K562 (cell line): ENCODE measurements around the gene FAAP100. TPM values are rescaled to one million over a fixed set of nuclear protein-coding genes. Genes with fewer than 3 reads are reported as not detected.

Experiments used
- ATAC-seq: fragments of 200-7000 bp; cut with Tn5 transposase; 3 replicates; pipeline ENCODE4 v1.9.1; 2020; ENCODE audit warnings: moderate library complexity
- BruUV-seq: library from RNA; stranded (reverse); fragments of 400-500 nt; replicated peaks from 2 replicates; lab custom pipeline; 2021; lab: Mats Ljungman, UMichigan
- CTCF ChIA-PET: fragments of 300-600 bp; formaldehyde crosslinking; extraction: SDS; loops from one replicate; lab custom pipeline; 2021; ENCODE audit warnings: low intra/inter-chr PET ratio; lab: Yijun Ruan, JAX
- POLR2A ChIA-PET: fragments of 300-600, 350-650 bp; sonication (Branson Sonifier 250); formaldehyde crosslinking; extraction: SDS; loops from one replicate; lab custom pipeline; 2021; ENCODE audit warnings: antibody characterized with exemption, inconsistent platforms; lab: Yijun Ruan, JAX
- DNase-seq, 4 experiments: peaks; one replicate each; pipeline versions ENCODE4 v3.0.0 to v3.0.0-alpha.2; 2011 to 2018; ENCODE audit warnings: low spot score in 3 of 4, mixed read lengths in 3 of 4; ENCODE audit errors: extremely low read depth in 1 of 4
- FAIRE-seq: peaks from 2 replicates; lab custom pipeline; 2011; peaks lifted over from hg19 to GRCh38; lab: Jason Lieb, UNC
- H2AFZ ChIP-seq: 2 replicates; pipeline ENCODE4 v1.6.0; 2011; ENCODE audit warnings: low read depth, low read length, control low read depth, inconsistent platforms
- H3K27ac ChIP-seq: fragments of 200-600 bp; 3 replicates; pipeline ENCODE4 v1.8.0; 2011; ENCODE audit warnings: low read depth, mild to moderate bottlenecking, control low read depth, inconsistent platforms, low read length, moderate library complexity, mixed read lengths; ENCODE audit errors: extremely low read depth
- H3K27me3 ChIP-seq, 2 experiments: fragments of 300-600 bp in 1 of 2; 2 replicates in 1 of 2; 3 replicates in 1 of 2; pipeline versions ENCODE4 v1.6.0 to v1.8.0; 2011; ENCODE audit warnings: inconsistent platforms in 2 of 2, low read length in 2 of 2, mild to moderate bottlenecking in 1 of 2, mixed read lengths in 1 of 2, moderate library complexity in 1 of 2; ENCODE audit not compliant: control insufficient read depth in 2 of 2, insufficient read depth in 2 of 2
- H3K36me3 ChIP-seq: fragments of 300-600 bp; 3 replicates; pipeline ENCODE4 v1.8.0; 2011; ENCODE audit warnings: mild to moderate bottlenecking, low read length, inconsistent platforms; ENCODE audit not compliant: control insufficient read depth, insufficient read depth
- H3K4me1 ChIP-seq, 2 experiments: fragments of 200-600 bp in 1 of 2; replicated peaks in 1 of 2; 2 replicates in 1 of 2; 3 replicates in 1 of 2; pipeline versions ENCODE4 v1.5.1 to v1.8.0; 2011; ENCODE audit warnings: inconsistent platforms in 2 of 2, low read length in 2 of 2, mild to moderate bottlenecking in 1 of 2, mixed read lengths in 1 of 2, moderate library complexity in 1 of 2; ENCODE audit not compliant: control insufficient read depth in 2 of 2, insufficient read depth in 2 of 2
- H3K4me2 ChIP-seq: 2 replicates; pipeline ENCODE4 v1.6.1; 2011; ENCODE audit warnings: low read length, control low read depth, inconsistent platforms, mixed read lengths; ENCODE audit not compliant: insufficient read depth
- H3K4me3 ChIP-seq: fragments of 200-600 bp; sonication (generic), shearing (Covaris generic); 2 replicates; pipeline ENCODE4 v1.5.1; 2016; ENCODE audit warnings: control low read depth, inconsistent platforms
- H3K79me2 ChIP-seq: fragments of 200-600 bp; 3 replicates; pipeline ENCODE4 v1.8.0; 2011; ENCODE audit warnings: low read length, inconsistent platforms; ENCODE audit not compliant: control insufficient read depth, insufficient read depth
- H3K9ac ChIP-seq, 2 experiments: 2 replicates each; pipeline versions ENCODE4 v1.6.0 to v1.6.1; 2011; ENCODE audit warnings: low read depth in 2 of 2, low read length in 2 of 2, control low read depth in 1 of 2, inconsistent platforms in 1 of 2, mild to moderate bottlenecking in 1 of 2, mixed read lengths in 1 of 2; ENCODE audit not compliant: insufficient read depth in 1 of 2
- H3K9me1 ChIP-seq: one replicate; pipeline ENCODE4 v1.6.0; 2011; ENCODE audit warnings: inconsistent platforms, mild to moderate bottlenecking, low read length, moderate library complexity; ENCODE audit not compliant: control insufficient read depth, insufficient read depth
- H3K9me3 ChIP-seq: replicated peaks from 2 replicates; pipeline ENCODE4 v1.5.1; 2011; ENCODE audit warnings: low read depth, low read length, inconsistent platforms; ENCODE audit not compliant: control insufficient read depth, insufficient read depth
- H4K20me1 ChIP-seq: replicated peaks from 2 replicates; pipeline ENCODE4 v1.6.1; 2011; ENCODE audit warnings: low read length, inconsistent platforms, mixed read lengths; ENCODE audit not compliant: control insufficient read depth, insufficient read depth
- DMBX1 ChIP-seq: fragments of 250-450 bp; sonication (Bioruptor Pico); IDR thresholded peaks from 2 replicates; pipeline ENCODE4 v1.8.0; 2022; ENCODE audit warnings: inconsistent platforms, mild to moderate bottlenecking, moderate library complexity, borderline replicate concordance
- FOSL1 ChIP-seq: fragments of 200-800 bp; sonication (Bioruptor generic); conservative IDR thresholded peaks from 2 replicates; pipeline ENCODE4 v1.6.1; 2016; ENCODE audit warnings: missing genetic modification characterization, missing compliant biosample characterization
- JUND ChIP-seq, 2 experiments: IDR thresholded peaks; 2 replicates in 1 of 2; 3 replicates in 1 of 2; pipeline ENCODE4 v1.6.1; 2011; ENCODE audit warnings: borderline replicate concordance in 2 of 2, low read depth in 2 of 2, low read length in 2 of 2, improper control_type of control experiment in 1 of 2, missing biosample characterization in 1 of 2, missing genetic modification characterization in 1 of 2, missing genetic modification reagents in 1 of 2
- MYNN ChIP-seq, 2 experiments: sonication (generic); formaldehyde crosslinking in 1 of 2; IDR thresholded peaks; 2 replicates each; pipeline versions ENCODE4 v1.5.0 to v1.6.1; 2016 to 2020; ENCODE audit warnings: antibody characterized with exemption in 1 of 2, missing genetic modification reagents in 1 of 2
- POLR2AphosphoS2 ChIP-seq: IDR thresholded peaks from 2 replicates; pipeline ENCODE4 v1.6.1; 2012; ENCODE audit warnings: low read length, improper control_type of control experiment
- POLR2AphosphoS5 ChIP-seq: IDR thresholded peaks from 2 replicates; pipeline ENCODE4 v1.6.1; 2011; ENCODE audit warnings: mild to moderate bottlenecking, low read depth, low read length, moderate library complexity; ENCODE audit not compliant: control insufficient read depth, insufficient read depth
- POLR2G ChIP-seq: fragments of 200-400 bp; formaldehyde crosslinking; IDR thresholded peaks from 2 replicates; pipeline ENCODE4 v1.6.1; 2017; ENCODE audit warnings: low read depth, mild to moderate bottlenecking, antibody characterized with exemption, low read length, moderate library complexity
- RBM34 ChIP-seq: fragments of 200-400 bp; formaldehyde crosslinking; IDR thresholded peaks from 2 replicates; pipeline ENCODE4 v1.6.1; 2018; ENCODE audit warnings: low read length, borderline replicate concordance; ENCODE audit not compliant: insufficient read depth
- SUPT5H ChIP-seq: fragments of 450-650 bp; IDR thresholded peaks from 2 replicates; pipeline ENCODE4 v1.6.1; 2016
- ZNF316 ChIP-seq: fragments of 450-650 bp; IDR thresholded peaks from 2 replicates; pipeline ENCODE4 v1.6.1; 2016
- WGBS: fragments of 100-300 bp; shearing (Covaris generic); methylation state at CpG from one replicate; pipeline ENCODE4 v1.1.6; 2016; ENCODE audit warnings: low coverage, mixed read lengths; ENCODE audit not compliant: insufficient coverage; ENCODE audit errors: missing lambda C conversion rate; 5-methylcytosine and 5-hydroxymethylcytosine counted together
- in situ Hi-C: fragments of 300-500 bp; cut with MboI; formaldehyde crosslinking; loops from 4 replicates; pipeline ENCODE4 v1.15.0; 2018; ENCODE audit warnings: inconsistent platforms, mixed read lengths
- intact Hi-C: fragments of 100-400 bp; cut with micrococcal nuclease; formaldehyde crosslinking; loops from 2 replicates; pipeline ENCODE4 v1.14.2; 2022
- polyA plus RNA-seq, 8 experiments: library from polyadenylated mRNA; depleted of rRNA in 4 of 8; stranded (reverse) in 5 of 8; unstranded in 3 of 8; fragments of >200 nt; fragmentation: Nextera tagmentation in 2 of 8; fragmentation: Illumina TruSeq in 1 of 8; extraction: Ambion mirVana in 2 of 8; extraction: Trizol in 1 of 8; gene quantifications; 2 replicates each; pipeline versions ENCODE4 v1.2.1 to v1.2.3, GENCODE V29; 2011 to 2014; ENCODE audit warnings: inconsistent platforms in 1 of 8, missing spikeins in 1 of 8
- total RNA-seq, 7 experiments: library from RNA; depleted of rRNA in 6 of 7; stranded (reverse); fragments of >200 nt in 6 of 7; fragmentation: Illumina TruSeq in 2 of 7; extraction: Trizol in 2 of 7; gene quantifications; 2 replicates each; pipeline versions ENCODE4 v1.2.1 to v1.2.3, GENCODE V29; 2011 to 2021; ENCODE audit warnings: low replicate concordance in 1 of 7
- TF ChIP-seq, protein P1 (sequence below): sonication (generic); formaldehyde crosslinking; IDR thresholded peaks from 2 replicates; pipeline ENCODE4 v1.9.0; 2022; ENCODE audit warnings: mild to moderate bottlenecking, missing genetic modification reagents
- TF ChIP-seq, protein P2 (sequence below): fragments of 200-800 bp; sonication (Bioruptor generic); IDR thresholded peaks from 2 replicates; pipeline ENCODE4 v1.6.1; 2017; ENCODE audit warnings: missing genetic modification characterization, missing compliant biosample characterization
- TF ChIP-seq, protein P3 (sequence below): fragments of 450-650 bp; IDR thresholded peaks from 2 replicates; pipeline ENCODE4 v1.6.1; 2016; ENCODE audit warnings: low read depth, mild to moderate bottlenecking, moderate library complexity
- TF ChIP-seq, protein P4 (sequence below), 2 experiments: fragments of 450-650 bp in 1 of 2; IDR thresholded peaks; 2 replicates each; pipeline ENCODE4 v1.6.1; 2011 to 2017; ENCODE audit warnings: low read depth in 2 of 2, antibody characterized with exemption in 1 of 2, borderline replicate concordance in 1 of 2, low read length in 1 of 2, mild to moderate bottlenecking in 1 of 2, mixed read lengths in 1 of 2; ENCODE audit not compliant: control insufficient read depth in 1 of 2

Gene FAAP100
- total and polyA plus RNA-seq, 9 of the 15 experiments (the other 6 are each of a cell fraction or from before 2014, with no cell fraction given) = 0.31 to 51.2 (median 12.6) TPM

DNA sequence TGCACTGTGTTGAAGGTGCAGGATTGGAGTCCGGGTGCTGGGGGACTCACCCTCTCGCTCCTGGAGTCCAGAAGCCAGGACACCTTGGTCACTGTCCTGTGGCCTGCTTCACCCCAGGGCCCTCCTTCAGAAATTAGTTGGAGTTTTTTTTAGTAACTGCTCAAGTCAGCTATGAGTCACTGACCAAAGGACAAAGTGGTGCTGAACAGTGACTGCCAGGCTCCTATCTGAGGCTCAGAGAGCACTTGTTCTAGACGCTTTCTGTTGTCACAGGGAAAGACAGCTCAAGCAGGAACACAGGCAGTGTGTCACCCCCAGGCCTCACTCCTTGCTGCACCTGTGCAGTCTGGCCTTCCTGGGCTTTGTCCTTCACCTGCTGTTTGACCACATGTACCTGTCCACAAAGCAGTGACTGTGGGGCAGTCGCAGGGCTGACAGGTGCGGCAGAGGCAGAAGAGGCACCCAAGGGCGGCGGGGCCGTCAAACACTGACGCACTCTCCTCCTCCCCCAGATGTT is 4.1 kb upstream of the FAAP100 start:
- peaks cover 14% of the 10 kb centered on the region for H3K79me2 ChIP-seq
- intact Hi-C loops = no loop called here
- peak overlapping the region in 1 of 2 experiments; percentile 77; a peak in 2 of 4 replicates for H3K9ac ChIP-seq
- peak overlapping the region; percentile 29; the same call in 2 of the 3 replicates for H3K27ac ChIP-seq
- peaks cover 21 to 61% of the 10 kb centered on the region in 2 experiments for H3K4me1 ChIP-seq
- in situ Hi-C loops = no loop called here
- H3K27me3 ChIP-seq = no peaks in the 10 kb centered on the region
- no peak overlapping the region for H2AFZ ChIP-seq
- ATAC-seq (no peak), FAIRE-seq (peak; percentile 56), DNase-seq (peak in 1 of 4 experiments; percentile 49)
- H3K4me2 ChIP-seq = no peak overlapping the region
- no peaks in the 10 kb centered on the region for H3K9me1 ChIP-seq
- no peaks in the 10 kb centered on the region for H3K9me3 ChIP-seq
- 50% methylated on average over 9 of the region's 9 CpGs for WGBS
- BruUV-seq = no TSS peak
- peaks cover 51% of the 10 kb centered on the region; the same call in 2 of the 3 replicates for H3K36me3 ChIP-seq
- TF ChIP-seq POLR2AphosphoS5 (peak; percentile 54; the same call in 1 of the 2 replicates), JUND (IDR thresholded peaks at IDR 0.05; ENCODE audit: borderline replicate concordance, low read depth, low read length) (no peak; the same call in 1 of the 2 replicates), JUND (tag; IDR thresholded peaks at IDR 0.05; ENCODE audit: borderline replicate concordance, low read depth, low read length) (0 out of 3 replicates have a peak, but pooled peaks have one; percentile 22), FOSL1 (tag) (peak; percentile 83), ZNF316 (no peak), MYNN (IDR thresholded peaks at IDR 0.05) (peak; percentile 37; the same call in 1 of the 2 replicates), MYNN (CRISPR knock-in tag; IDR thresholded peaks at IDR 0.05) (no peak), POLR2AphosphoS2 (0 out of 2 replicates have a peak, but pooled peaks have one; percentile 20), DMBX1 (no peak), SUPT5H (0 out of 2 replicates have a peak, but pooled peaks have one; percentile 38), POLR2G (peak; percentile 46; the same call in 1 of the 2 replicates), RBM34 (no peak)
- TF ChIP-seq, protein P1, sequence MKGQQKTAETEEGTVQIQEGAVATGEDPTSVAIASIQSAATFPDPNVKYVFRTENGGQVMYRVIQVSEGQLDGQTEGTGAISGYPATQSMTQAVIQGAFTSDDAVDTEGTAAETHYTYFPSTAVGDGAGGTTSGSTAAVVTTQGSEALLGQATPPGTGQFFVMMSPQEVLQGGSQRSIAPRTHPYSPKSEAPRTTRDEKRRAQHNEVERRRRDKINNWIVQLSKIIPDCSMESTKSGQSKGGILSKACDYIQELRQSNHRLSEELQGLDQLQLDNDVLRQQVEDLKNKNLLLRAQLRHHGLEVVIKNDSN (CRISPR knock-in tag) = peak; percentile 37; the same call in 1 of the 2 replicates
- TF ChIP-seq, protein P2, sequence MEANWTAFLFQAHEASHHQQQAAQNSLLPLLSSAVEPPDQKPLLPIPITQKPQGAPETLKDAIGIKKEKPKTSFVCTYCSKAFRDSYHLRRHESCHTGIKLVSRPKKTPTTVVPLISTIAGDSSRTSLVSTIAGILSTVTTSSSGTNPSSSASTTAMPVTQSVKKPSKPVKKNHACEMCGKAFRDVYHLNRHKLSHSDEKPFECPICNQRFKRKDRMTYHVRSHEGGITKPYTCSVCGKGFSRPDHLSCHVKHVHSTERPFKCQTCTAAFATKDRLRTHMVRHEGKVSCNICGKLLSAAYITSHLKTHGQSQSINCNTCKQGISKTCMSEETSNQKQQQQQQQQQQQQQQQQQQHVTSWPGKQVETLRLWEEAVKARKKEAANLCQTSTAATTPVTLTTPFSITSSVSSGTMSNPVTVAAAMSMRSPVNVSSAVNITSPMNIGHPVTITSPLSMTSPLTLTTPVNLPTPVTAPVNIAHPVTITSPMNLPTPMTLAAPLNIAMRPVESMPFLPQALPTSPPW (CRISPR knock-in tag) = 0 out of 2 replicates have a peak, but pooled peaks have one; percentile 13
- TF ChIP-seq, protein P3, sequence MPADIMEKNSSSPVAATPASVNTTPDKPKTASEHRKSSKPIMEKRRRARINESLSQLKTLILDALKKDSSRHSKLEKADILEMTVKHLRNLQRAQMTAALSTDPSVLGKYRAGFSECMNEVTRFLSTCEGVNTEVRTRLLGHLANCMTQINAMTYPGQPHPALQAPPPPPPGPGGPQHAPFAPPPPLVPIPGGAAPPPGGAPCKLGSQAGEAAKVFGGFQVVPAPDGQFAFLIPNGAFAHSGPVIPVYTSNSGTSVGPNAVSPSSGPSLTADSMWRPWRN = no peak
- TF ChIP-seq, protein P4, sequence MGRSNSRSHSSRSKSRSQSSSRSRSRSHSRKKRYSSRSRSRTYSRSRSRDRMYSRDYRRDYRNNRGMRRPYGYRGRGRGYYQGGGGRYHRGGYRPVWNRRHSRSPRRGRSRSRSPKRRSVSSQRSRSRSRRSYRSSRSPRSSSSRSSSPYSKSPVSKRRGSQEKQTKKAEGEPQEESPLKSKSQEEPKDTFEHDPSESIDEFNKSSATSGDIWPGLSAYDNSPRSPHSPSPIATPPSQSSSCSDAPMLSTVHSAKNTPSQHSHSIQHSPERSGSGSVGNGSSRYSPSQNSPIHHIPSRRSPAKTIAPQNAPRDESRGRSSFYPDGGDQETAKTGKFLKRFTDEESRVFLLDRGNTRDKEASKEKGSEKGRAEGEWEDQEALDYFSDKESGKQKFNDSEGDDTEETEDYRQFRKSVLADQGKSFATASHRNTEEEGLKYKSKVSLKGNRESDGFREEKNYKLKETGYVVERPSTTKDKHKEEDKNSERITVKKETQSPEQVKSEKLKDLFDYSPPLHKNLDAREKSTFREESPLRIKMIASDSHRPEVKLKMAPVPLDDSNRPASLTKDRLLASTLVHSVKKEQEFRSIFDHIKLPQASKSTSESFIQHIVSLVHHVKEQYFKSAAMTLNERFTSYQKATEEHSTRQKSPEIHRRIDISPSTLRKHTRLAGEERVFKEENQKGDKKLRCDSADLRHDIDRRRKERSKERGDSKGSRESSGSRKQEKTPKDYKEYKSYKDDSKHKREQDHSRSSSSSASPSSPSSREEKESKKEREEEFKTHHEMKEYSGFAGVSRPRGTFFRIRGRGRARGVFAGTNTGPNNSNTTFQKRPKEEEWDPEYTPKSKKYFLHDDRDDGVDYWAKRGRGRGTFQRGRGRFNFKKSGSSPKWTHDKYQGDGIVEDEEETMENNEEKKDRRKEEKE (IDR thresholded peaks at IDR 0.05; ENCODE audit: borderline replicate concordance in 1 of 2, control insufficient read depth in 1 of 2, low read depth in 2 of 2, low read length in 1 of 2) = no peak
- H3K4me3 ChIP-seq = no peak overlapping the region
- ChIA-PET POLR2A (interaction anchor here (0.7 to 1.9 kb wide), 4 partner anchors 43 to 85 kb away, joined by 3 to 10 read pairs (median 3); partner anchors contain the start of gene ACTG1), CTCF (no interaction called here)
- peaks cover 15% of the 10 kb centered on the region; the same call in 1 of the 2 replicates for H4K20me1 ChIP-seq
